Tibial artery (tissue), 4 donors: Measurements from ENCODE around the gene GINS2.
A peak's percentile ranks its signal among the peaks of the same experiment; 100 is the strongest.

ENCODE experiments used
- DNase-seq, 2 donors: peaks; one replicate each; pipeline ENCODE4 v3.0.0-alpha.2; 2019
- H3K27ac ChIP-seq, 2 donors: fragments of 200-600 bp; sonication (generic) in 1 of 2; 1 replicate in 1 of 2; 2 replicates in 1 of 2; pipeline ENCODE4 v1.5.1; 2018 to 2019; ENCODE audit warnings: mild to moderate bottlenecking in 1 of 2
- H3K27me3 ChIP-seq, 2 donors: fragments of 200-600 bp; sonication (generic) in 1 of 2; one replicate each; pipeline versions ENCODE4 v1.5.1 to v1.6.0; 2016 to 2019
- H3K36me3 ChIP-seq, 3 donors: fragments of 200-600 bp; sonication (generic) in 2 of 3; one replicate each; pipeline ENCODE4 v1.5.1; 2016 to 2019; ENCODE audit warnings: mild to moderate bottlenecking in 2 of 3
- H3K4me1 ChIP-seq, 4 donors: fragments of 200-600 bp; sonication (generic) in 2 of 4; 1 replicate in 3 of 4; 2 replicates in 1 of 4; pipeline ENCODE4 v1.5.1; 2016 to 2019
- H3K4me3 ChIP-seq, 2 donors: fragments of 200-600 bp; sonication (generic) in 1 of 2; 1 replicate in 1 of 2; 2 replicates in 1 of 2; pipeline ENCODE4 v1.5.1; 2018 to 2019; ENCODE audit warnings: mild to moderate bottlenecking in 2 of 2
- H3K9me3 ChIP-seq, 3 donors: fragments of 200-600 bp; sonication (generic) in 1 of 3; one replicate each; pipeline ENCODE4 v1.5.1; 2016 to 2019
- intact Hi-C: fragments of 100-400 bp; cut with DNase I; formaldehyde crosslinking; loops from one replicate; pipeline ENCODE4 v1.15.0; 2023; ENCODE audit warnings: low total_unique reads
- TF ChIP-seq, protein P1 (sequence below), 2 experiments: fragments of 200-600 bp in 1 of 2; fragments of 450-650 bp in 1 of 2; IDR thresholded peaks; one replicate each; pipeline ENCODE4 v1.5.1; 2017 to 2019; ENCODE audit warnings: antibody characterized with exemption in 2 of 2, mild to moderate bottlenecking in 1 of 2, moderate library complexity in 1 of 2

The GINS2 gene

DNA sequence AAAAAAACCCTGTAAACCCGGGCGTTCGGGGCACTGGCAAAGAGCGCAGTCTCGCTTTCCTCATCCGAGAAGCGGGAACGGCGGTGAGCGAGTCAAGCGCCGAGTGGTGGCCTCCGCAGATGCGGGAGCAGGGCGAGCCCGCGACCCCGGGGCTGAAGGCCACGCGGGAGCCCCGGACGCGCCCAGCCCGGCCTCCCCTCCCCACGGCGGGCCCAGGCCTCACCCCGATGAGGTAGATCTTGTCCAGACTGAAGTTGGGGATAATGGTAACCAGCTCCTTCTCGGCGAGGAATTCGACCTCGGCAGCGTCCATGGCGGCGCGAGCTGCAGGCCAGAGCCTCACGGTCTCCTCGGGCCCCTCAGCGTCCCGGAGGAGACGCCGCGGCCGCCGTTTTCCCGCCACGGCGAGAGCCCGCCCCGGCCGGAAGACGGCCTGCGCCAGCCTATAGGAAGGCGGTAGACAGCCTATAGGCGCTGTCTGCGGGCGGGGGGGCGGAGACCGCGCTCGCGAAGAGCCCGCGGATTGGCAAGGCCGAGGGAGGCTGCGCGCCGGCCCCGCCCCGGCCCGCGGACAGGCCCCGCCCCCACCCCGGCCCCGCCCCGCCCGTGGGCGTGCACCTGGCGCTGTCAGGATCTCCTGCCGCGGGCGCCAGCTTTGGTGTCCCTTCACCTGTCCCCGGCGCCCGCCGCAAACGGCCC is at the start of gene GINS2:
Gene GINS2, minus strand, starts transcription at position 369 of the 699 bp plus-strand sequence. Its CDS starts 56 bp downstream, at position 313.
- intact Hi-C loops: no loop called here
- Histone ChIP-seq H3K27ac (no peak within 1 kb of the TSS), H3K36me3 (no peaks in the 10 kb centered on the region)

DNA sequence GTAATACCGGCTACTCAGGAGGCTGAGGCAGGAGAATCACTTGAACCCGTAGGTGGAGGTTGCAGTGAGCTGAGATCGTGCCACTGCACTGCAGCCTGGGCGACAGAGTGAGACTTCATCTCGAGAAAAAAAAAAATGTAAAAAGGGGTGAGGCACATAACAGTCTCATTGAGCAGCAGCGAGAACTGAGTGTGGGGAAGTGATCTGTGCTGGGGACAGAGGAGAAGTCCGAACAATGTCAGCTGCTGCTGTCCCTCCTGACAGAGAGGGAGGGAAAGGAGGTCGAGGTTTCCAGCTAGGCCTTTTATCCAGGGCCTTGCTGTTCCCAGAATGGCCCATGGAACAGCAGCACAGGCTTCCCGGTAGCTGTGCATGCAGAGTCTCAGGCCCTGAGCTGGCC is 48.2 kb upstream of the GINS2 start:
- Histone ChIP-seq H3K27me3 (peaks cover 0 to 20% of the 10 kb centered on the region in 2 donors), H3K4me3 (no peak overlapping the region), H3K27ac (no peak overlapping the region), H3K9me3 (no peaks in the 10 kb centered on the region), H3K4me1 (no peaks in the 10 kb centered on the region), H3K36me3 (no peaks in the 10 kb centered on the region)
- TF ChIP-seq, protein P1, sequence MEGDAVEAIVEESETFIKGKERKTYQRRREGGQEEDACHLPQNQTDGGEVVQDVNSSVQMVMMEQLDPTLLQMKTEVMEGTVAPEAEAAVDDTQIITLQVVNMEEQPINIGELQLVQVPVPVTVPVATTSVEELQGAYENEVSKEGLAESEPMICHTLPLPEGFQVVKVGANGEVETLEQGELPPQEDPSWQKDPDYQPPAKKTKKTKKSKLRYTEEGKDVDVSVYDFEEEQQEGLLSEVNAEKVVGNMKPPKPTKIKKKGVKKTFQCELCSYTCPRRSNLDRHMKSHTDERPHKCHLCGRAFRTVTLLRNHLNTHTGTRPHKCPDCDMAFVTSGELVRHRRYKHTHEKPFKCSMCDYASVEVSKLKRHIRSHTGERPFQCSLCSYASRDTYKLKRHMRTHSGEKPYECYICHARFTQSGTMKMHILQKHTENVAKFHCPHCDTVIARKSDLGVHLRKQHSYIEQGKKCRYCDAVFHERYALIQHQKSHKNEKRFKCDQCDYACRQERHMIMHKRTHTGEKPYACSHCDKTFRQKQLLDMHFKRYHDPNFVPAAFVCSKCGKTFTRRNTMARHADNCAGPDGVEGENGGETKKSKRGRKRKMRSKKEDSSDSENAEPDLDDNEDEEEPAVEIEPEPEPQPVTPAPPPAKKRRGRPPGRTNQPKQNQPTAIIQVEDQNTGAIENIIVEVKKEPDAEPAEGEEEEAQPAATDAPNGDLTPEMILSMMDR (IDR thresholded peaks at IDR 0.05): no peak
- no peak for DNase-seq
- intact Hi-C loops: no loop called here

More for the DNA sequence above, at the start of gene GINS2:
- Histone ChIP-seq H3K4me3 (peak within 1 kb of the TSS; percentile 56 to 78), H3K27me3 (peaks cover 0 to 18% of the 10 kb centered on the region in 2 donors), H3K4me1 (peaks cover 0 to 22% (median 12%) of the 10 kb centered on the region in 4 donors), H3K9me3 (no peaks in the 10 kb centered on the region)
- TF ChIP-seq, protein P1 (IDR thresholded peaks at IDR 0.05): no peak
- DNase-seq: peak; percentile 78 to 92

DNA sequence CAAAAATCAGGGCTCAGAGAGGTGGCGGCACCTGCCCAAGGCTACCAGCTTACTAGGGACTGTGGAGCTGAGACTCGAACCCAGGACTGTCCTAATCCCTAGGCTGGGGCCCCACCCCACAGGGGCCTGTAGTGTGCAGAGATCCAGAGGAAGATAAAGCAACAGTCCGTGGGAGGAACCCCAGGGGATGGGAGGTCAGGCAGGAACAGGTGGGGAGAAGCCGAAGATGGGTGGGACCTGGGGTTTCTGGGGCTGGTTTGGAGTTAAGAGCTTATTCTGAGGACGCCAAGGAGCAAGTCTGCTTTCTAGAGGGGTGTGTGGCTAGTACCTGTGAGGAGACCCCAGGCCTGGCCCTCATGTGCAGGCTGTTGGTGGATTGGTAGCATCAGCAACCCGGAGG is 47.2 kb upstream of the GINS2 start:
- no peaks in the 10 kb centered on the region for H3K4me1 ChIP-seq
- H3K9me3 ChIP-seq: no peaks in the 10 kb centered on the region
- DNase-seq: no peak
- no peak overlapping the region for H3K27ac ChIP-seq
- intact Hi-C loops: no loop called here
- no peaks in the 10 kb centered on the region for H3K36me3 ChIP-seq
- peaks cover 0 to 22% of the 10 kb centered on the region in 2 donors for H3K27me3 ChIP-seq
- TF ChIP-seq, protein P1 (IDR thresholded peaks at IDR 0.05): no peak
- no peak overlapping the region for H3K4me3 ChIP-seq

DNA sequence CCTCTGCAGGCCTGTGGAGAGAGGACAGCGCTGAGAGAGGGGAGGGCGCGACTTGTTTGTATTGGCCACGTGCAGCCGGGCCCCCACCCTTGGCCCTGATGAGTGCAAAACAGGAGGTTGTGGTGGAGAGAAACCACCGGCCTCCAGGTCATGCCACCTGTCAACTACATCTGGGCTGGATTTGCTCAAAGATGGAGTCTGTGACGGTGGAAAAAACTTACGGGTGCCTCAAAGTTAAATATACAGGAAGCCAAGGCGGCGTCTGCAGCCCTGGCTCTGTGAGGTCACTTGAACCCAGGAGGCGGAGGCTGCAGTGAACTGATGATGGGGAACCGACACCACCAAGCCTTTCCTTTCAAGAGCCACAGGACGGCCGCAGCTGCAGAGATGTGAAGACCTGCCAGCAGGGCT is 46.5 kb upstream of the GINS2 start:
- DNase-seq: no peak
- Histone ChIP-seq H3K27ac (no peak overlapping the region), H3K4me3 (no peak overlapping the region), H3K9me3 (no peaks in the 10 kb centered on the region), H3K4me1 (no peaks in the 10 kb centered on the region), H3K27me3 (peaks cover 0 to 29% of the 10 kb centered on the region in 2 donors), H3K36me3 (no peaks in the 10 kb centered on the region)
- TF ChIP-seq, protein P1 (IDR thresholded peaks at IDR 0.05): no peak
- intact Hi-C loops: no loop called here

DNA sequence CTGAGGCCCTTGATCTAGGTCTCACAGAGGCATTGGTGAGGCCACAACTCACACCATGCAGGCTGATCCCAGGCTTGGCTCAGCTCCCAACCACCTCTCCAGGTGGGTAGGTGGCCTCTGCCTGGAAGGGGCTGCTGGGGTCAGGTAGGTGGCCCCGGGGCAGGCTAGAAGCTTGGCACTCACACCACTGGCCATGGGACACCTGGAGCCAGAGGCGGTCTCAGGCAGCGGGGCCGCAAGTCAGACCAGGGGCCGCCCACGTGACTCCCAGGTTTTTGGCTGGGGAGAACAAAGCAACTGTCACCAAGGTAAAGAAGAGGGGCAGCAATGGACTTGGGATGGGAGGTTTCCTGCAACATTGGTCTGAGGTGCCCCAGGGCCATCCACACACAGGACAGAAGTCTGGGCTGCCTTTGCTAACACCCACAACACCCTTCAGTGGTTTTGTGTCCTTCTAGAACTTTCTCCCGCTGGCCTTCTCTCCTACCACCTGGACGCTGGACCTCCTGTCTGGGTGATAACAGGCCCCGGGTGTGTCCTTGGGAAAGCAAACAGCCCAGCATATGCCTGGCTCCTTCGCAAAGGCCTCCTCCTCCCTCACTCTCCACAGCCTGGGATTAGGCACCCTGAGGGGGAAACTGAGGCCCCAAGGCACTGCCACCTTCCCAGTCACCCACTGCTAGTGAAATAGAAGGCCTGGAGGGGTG is 45.7 kb upstream of the GINS2 start:
- TF ChIP-seq, protein P1 (IDR thresholded peaks at IDR 0.05): no peak
- DNase-seq: no peak
- Histone ChIP-seq H3K9me3 (no peaks in the 10 kb centered on the region), H3K27me3 (peaks cover 0 to 34% of the 10 kb centered on the region in 2 donors), H3K27ac (no peak overlapping the region), H3K4me1 (no peaks in the 10 kb centered on the region), H3K4me3 (no peak overlapping the region), H3K36me3 (no peaks in the 10 kb centered on the region)
- intact Hi-C loops: no loop called here
